Islet of Langerhans (tissue), 1 donor: ENCODE data around the gene IYD.
"Not testable (repeated sequence)": the region's sequence is repeated elsewhere in the genome, so short reads cannot be mapped to it uniquely, and the experiment has no call there.

ENCODE experiments used
- FAIRE-seq: peaks from one replicate; lab custom pipeline; 2011; peaks lifted over from hg19 to GRCh38; lab: Jason Lieb, UNC

Gene IYD

GRCh38 chr6:150352321-150353296 lies 16.2 kb upstream of the IYD start:
- FAIRE-seq, result no peak

GRCh38 chr6:150353445-150353844 lies 15.4 kb upstream of the IYD start:
- no peak for FAIRE-seq

GRCh38 chr6:150354754-150355571 lies 13.8 kb upstream of the IYD start:
- no peak for FAIRE-seq

- FAIRE-seq, result no peak
Measured at GRCh38 chr6:150355932-150356331, 12.9 kb upstream of the IYD start.

GRCh38 chr6:150361876-150362275 lies 6.9 kb upstream of the IYD start:
- no peak for FAIRE-seq

- FAIRE-seq, result no peak
Measured at GRCh38 chr6:150363733-150364132, 5.1 kb upstream of the IYD start.

- no peak for FAIRE-seq
Measured at GRCh38 chr6:150366118-150366778, 2.6 kb upstream of the IYD start.

- no peak for FAIRE-seq
Measured at GRCh38 chr6:150369408-150369807, 596 bp downstream of the IYD start.

GRCh38 chr6:150370112-150370511 lies 1.3 kb downstream of the IYD start:
- no peak for FAIRE-seq

- no peak for FAIRE-seq
Measured at GRCh38 chr6:150371356-150371755, 2.5 kb downstream of the IYD start.

GRCh38 chr6:150372051-150372450 lies 3.2 kb downstream of the IYD start:
- FAIRE-seq, result no peak

- no peak for FAIRE-seq
Measured at GRCh38 chr6:150373260-150373701, 4.5 kb downstream of the IYD start.

- not testable (repeated sequence) for FAIRE-seq
Measured at GRCh38 chr6:150374346-150374745, 5.5 kb downstream of the IYD start.

- no peak for FAIRE-seq
Measured at GRCh38 chr6:150377211-150377781, 8.5 kb downstream of the IYD start.

- FAIRE-seq, result no peak
Measured at GRCh38 chr6:150380256-150380655, 11.4 kb downstream of the IYD start.

- no peak for FAIRE-seq
Measured at GRCh38 chr6:150382171-150382570, 13.4 kb downstream of the IYD start.

- FAIRE-seq, result no peak
Measured at GRCh38 chr6:150391414-150391813, 22.6 kb downstream of the IYD start.

- FAIRE-seq, result no peak
Measured at GRCh38 chr6:150391890-150392289, 23.1 kb downstream of the IYD start.

- no peak for FAIRE-seq
Measured at GRCh38 chr6:150392452-150393220, 23.8 kb downstream of the IYD start.

GRCh38 chr6:150394053-150394898 lies 25.5 kb downstream of the IYD start:
- FAIRE-seq, result no peak
